A673 (cell line): ENCODE results near the gene MYBPHL. TPM values are rescaled to one million over a fixed set of nuclear protein-coding genes. Genes with fewer than 3 reads are reported as not detected.

Experiments
- BruUV-seq: library from RNA; stranded (reverse); fragments of 400-500 nt; replicated peaks from 2 replicates; lab custom pipeline; 2021; lab: Mats Ljungman, UMichigan
- CTCF ChIA-PET: fragments of 300-600 bp; sonication (Branson Sonifier 250); formaldehyde crosslinking; loops from one replicate; lab custom pipeline; 2022; ENCODE audit warnings: antibody characterized with exemption; lab: Charles Lee
- POLR2A ChIA-PET: fragments of 300-600 bp; sonication (Branson Sonifier 250); formaldehyde crosslinking; loops from one replicate; lab custom pipeline; 2022; ENCODE audit warnings: antibody characterized with exemption; ENCODE audit not compliant: low non-redundant PET; lab: Charles Lee
- DNase-seq: peaks from one replicate; pipeline ENCODE4 v3.0.0-alpha.2; 2015; ENCODE audit warnings: low spot score
- H3K27ac ChIP-seq: fragments of 200-600 bp; sonication (generic); 2 replicates; pipeline ENCODE4 v1.5.1; 2016; ENCODE audit warnings: mixed run types, low read depth, mild to moderate bottlenecking, mixed read lengths, antibody characterized with exemption, low read length; ENCODE audit not compliant: poor library complexity, severe bottlenecking
- H3K27me3 ChIP-seq: fragments of 200-600 bp; sonication (generic); replicated peaks from 2 replicates; pipeline ENCODE4 v1.6.1; 2017; ENCODE audit warnings: mixed run types, low read depth, mild to moderate bottlenecking, mixed read lengths, antibody characterized with exemption, low read length; ENCODE audit not compliant: insufficient read depth, poor library complexity
- H3K36me3 ChIP-seq: fragments of 200-600 bp; sonication (generic); 2 replicates; pipeline ENCODE4 v1.6.1; 2016; ENCODE audit warnings: mixed run types, mild to moderate bottlenecking, mixed read lengths, antibody characterized with exemption, low read length; ENCODE audit not compliant: insufficient read depth, poor library complexity, severe bottlenecking
- H3K4me1 ChIP-seq: fragments of 200-600 bp; sonication (generic); 2 replicates; pipeline ENCODE4 v1.6.1; 2017; ENCODE audit warnings: mixed run types, mild to moderate bottlenecking, mixed read lengths, antibody characterized with exemption, low read length; ENCODE audit not compliant: insufficient read depth, poor library complexity, severe bottlenecking
- H3K4me3 ChIP-seq: fragments of 200-600 bp; sonication (generic); 2 replicates; pipeline ENCODE4 v1.5.1; 2016; ENCODE audit warnings: low read depth, mixed run types, mild to moderate bottlenecking, mixed read lengths, low read length; ENCODE audit not compliant: poor library complexity, severe bottlenecking
- H3K9me3 ChIP-seq: fragments of 200-600 bp; sonication (generic); 2 replicates; pipeline ENCODE4 v1.6.1; 2016; ENCODE audit warnings: mixed run types, low read depth, mild to moderate bottlenecking, mixed read lengths, antibody characterized with exemption, low read length; ENCODE audit not compliant: poor library complexity, severe bottlenecking
- CTCF ChIP-seq: fragments of 300-800, 200-600 bp; sonication (generic); conservative IDR thresholded peaks from 2 replicates; pipeline ENCODE4 v1.5.1; 2017; ENCODE audit warnings: low read depth, mild to moderate bottlenecking, antibody characterized with exemption, low read length, moderate library complexity, mixed read lengths
- EZH2 ChIP-seq: fragments of 200-600 bp; sonication (generic); IDR thresholded peaks from 2 replicates; pipeline ENCODE4 v1.6.1; 2017; ENCODE audit warnings: borderline replicate concordance, low read depth, mild to moderate bottlenecking, mixed read lengths, antibody characterized with exemption, low read length; ENCODE audit not compliant: poor library complexity, severe bottlenecking
- intact Hi-C: fragments of 100-400 bp; cut with micrococcal nuclease; formaldehyde crosslinking; loops from one replicate; pipeline ENCODE4 v1.10.0; 2022; ENCODE audit not compliant: unreplicated experiment
- total RNA-seq: library from RNA; stranded (reverse); gene quantifications from 2 replicates; pipeline ENCODE4 v1.2.3, GENCODE V29; 2021

The MYBPHL gene
- total RNA-seq, 1 experiment from 2014 or later: not detected

- no TSS peak for BruUV-seq
- intact Hi-C loops: no loop called here
- Histone ChIP-seq H3K27ac (no peak overlapping the region), H3K4me1 (no peaks in the 10 kb centered on the region), H3K27me3 (no peaks in the 10 kb centered on the region), H3K4me3 (no peak overlapping the region), H3K9me3 (peaks cover 14% of the 10 kb centered on the region), H3K36me3 (peaks cover 20% of the 10 kb centered on the region)
- CTCF ChIA-PET: no interaction called here
- TF ChIP-seq CTCF: no peak
- TF ChIP-seq EZH2: no peak
- POLR2A ChIA-PET: no interaction called here
- no peak for DNase-seq
Measured at GRCh38 chr1:109327285-109327684, 20.5 kb upstream of the MYBPHL start.

- Histone ChIP-seq H3K27me3 (no peaks in the 10 kb centered on the region), H3K4me1 (no peaks in the 10 kb centered on the region), H3K27ac (no peak overlapping the region), H3K4me3 (no peak overlapping the region), H3K9me3 (no peaks in the 10 kb centered on the region), H3K36me3 (peaks cover 4% of the 10 kb centered on the region)
- CTCF ChIA-PET: no interaction called here
- no TSS peak for BruUV-seq
- TF ChIP-seq CTCF: no peak
- intact Hi-C loops: no loop called here
- DNase-seq: no peak
- POLR2A ChIA-PET: no interaction called here
Measured at GRCh38 chr1:109322974-109323373, 16.2 kb upstream of the MYBPHL start.

- no peaks in the 10 kb centered on the region for H3K4me1 ChIP-seq
- no peak for TF ChIP-seq EZH2
- TF ChIP-seq CTCF: no peak
- H3K36me3 ChIP-seq: peaks cover 4% of the 10 kb centered on the region
- ChIA-PET POLR2A (no interaction called here), CTCF (no interaction called here)
- no peak overlapping the region for H3K4me3 ChIP-seq
- no peaks in the 10 kb centered on the region for H3K9me3 ChIP-seq
- no peak overlapping the region for H3K27ac ChIP-seq
- BruUV-seq: no TSS peak
- DNase-seq: no peak
- intact Hi-C loops: no loop called here
- no peaks in the 10 kb centered on the region for H3K27me3 ChIP-seq
Measured at GRCh38 chr1:109319114-109319513, 12.3 kb upstream of the MYBPHL start.
